Measurements from ENCODE around the gene NRGN. TPM values are rescaled to one million over a fixed set of nuclear protein-coding genes. Genes with fewer than 3 reads are reported as not detected.

Gene NRGN
- total and polyA plus RNA-seq, 2 of the 4 experiments (the other 2 are of a cell fraction), result 0.54 to 24.8 TPM

DNA sequence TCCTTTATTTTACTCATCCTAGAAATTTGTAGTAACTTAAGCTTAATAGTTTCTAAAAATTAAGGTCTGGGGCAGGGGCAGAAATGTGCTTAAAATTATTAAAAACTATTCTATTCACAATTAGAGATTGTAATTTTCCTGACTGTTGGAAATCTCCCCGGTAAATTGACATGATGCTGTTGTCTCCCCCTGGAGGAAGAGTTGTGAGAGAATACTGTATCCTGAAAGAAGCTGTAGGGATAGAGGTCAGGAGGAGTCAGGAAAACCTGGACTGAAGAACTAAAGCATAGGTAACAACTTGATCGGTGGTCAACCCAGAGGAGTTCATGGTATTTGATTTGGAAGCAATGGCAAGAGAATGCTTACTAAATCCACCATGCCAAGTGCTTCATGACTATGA lies 38.5 kb downstream of the NRGN start:
- no peak overlapping the region for H3K27ac ChIP-seq (ENCODE audit: insufficient read depth, low read length)
- POLR2A ChIA-PET (ENCODE audit: unreplicated experiment), result no interaction called here
- in situ Hi-C loops (cut with MboI; ENCODE audit: low sequenced_read_pairs), result no loop called here

More for the DNA sequence above, 38.5 kb downstream of the NRGN start:
- no peak overlapping the region for H4K91ac ChIP-seq (ENCODE audit: insufficient read depth, low read depth, low read length)
- H2BK5ac ChIP-seq (ENCODE audit: low read depth, low read length, poor library complexity, severe bottlenecking), result no peak overlapping the region
- no peak overlapping the region for H2AFZ ChIP-seq (replicated peaks; ENCODE audit: low read length, poor library complexity)
- ATAC-seq (ENCODE audit: low read depth), result no peak
- H3K4me2 ChIP-seq (ENCODE audit: low read depth, low read length), result no peak overlapping the region
- H3K4me1 ChIP-seq (ENCODE audit: control insufficient read depth, insufficient read depth, low read length), result peaks cover 2% of the 10 kb centered on the region; the same call in 1 of the 2 replicates
- no peak overlapping the region for H2BK15ac ChIP-seq (ENCODE audit: low read depth, low read length)
- no peak overlapping the region for H3K14ac ChIP-seq (replicated peaks; ENCODE audit: low read depth, low read length)
- H3K4ac ChIP-seq (ENCODE audit: low read depth, low read length), result no peak overlapping the region
- H3K23ac ChIP-seq (ENCODE audit: low read depth, low read length), result no peak overlapping the region
- CTCF ChIA-PET, result interaction anchor here (0.7 to 1.4 kb wide), 2 partner anchors 15 kb away, joined by 3 to 4 read pairs; no protein-coding TSS in a partner anchor
- TF ChIP-seq, protein P1, sequence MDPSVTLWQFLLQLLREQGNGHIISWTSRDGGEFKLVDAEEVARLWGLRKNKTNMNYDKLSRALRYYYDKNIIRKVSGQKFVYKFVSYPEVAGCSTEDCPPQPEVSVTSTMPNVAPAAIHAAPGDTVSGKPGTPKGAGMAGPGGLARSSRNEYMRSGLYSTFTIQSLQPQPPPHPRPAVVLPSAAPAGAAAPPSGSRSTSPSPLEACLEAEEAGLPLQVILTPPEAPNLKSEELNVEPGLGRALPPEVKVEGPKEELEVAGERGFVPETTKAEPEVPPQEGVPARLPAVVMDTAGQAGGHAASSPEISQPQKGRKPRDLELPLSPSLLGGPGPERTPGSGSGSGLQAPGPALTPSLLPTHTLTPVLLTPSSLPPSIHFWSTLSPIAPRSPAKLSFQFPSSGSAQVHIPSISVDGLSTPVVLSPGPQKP (IDR thresholded peaks at IDR 0.05; ENCODE audit: borderline replicate concordance, low read depth, low read length), result no peak
- TF ChIP-seq FOS (IDR thresholded peaks at IDR 0.05; ENCODE audit: low read depth, low read length) (no peak), MXI1 (IDR thresholded peaks at IDR 0.05; ENCODE audit: borderline replicate concordance, low read depth, low read length) (no peak), NFE2L2 (IDR thresholded peaks at IDR 0.05; ENCODE audit: low read depth, low read length) (no peak), RAD21 (IDR thresholded peaks at IDR 0.05; ENCODE audit: low read length) (no peak), SMC3 (IDR thresholded peaks at IDR 0.05; ENCODE audit: low read depth, low read length) (no peak), BHLHE40 (IDR thresholded peaks at IDR 0.05; ENCODE audit: low read depth, low read length) (no peak), MAZ (IDR thresholded peaks at IDR 0.05; ENCODE audit: borderline replicate concordance, low read depth, low read length) (no peak), CTCF (conservative IDR thresholded peaks at IDR 0.05; ENCODE audit: low read depth, low read length) (no peak), RFX5 (IDR thresholded peaks at IDR 0.05; ENCODE audit: low read depth, low read length) (no peak)
- H3K27me3 ChIP-seq (ENCODE audit: control insufficient read depth, insufficient read depth, low read length), result no peaks in the 10 kb centered on the region
- H3K36me3 ChIP-seq (ENCODE audit: control insufficient read depth, insufficient read depth, low read length), result peaks cover 4% of the 10 kb centered on the region; the same call in 1 of the 2 replicates
- 0 out of 2 replicates have a peak, but pooled peaks cover 7% of the 10 kb centered on the region for H3K9me1 ChIP-seq (ENCODE audit: insufficient read depth, low read length)
- H4K20me1 ChIP-seq (ENCODE audit: insufficient read depth, low read length), result peaks cover 10% of the 10 kb centered on the region; the same call in 1 of the 2 replicates
- no peak overlapping the region for H3K18ac ChIP-seq (ENCODE audit: low read depth, low read length)
- dilution Hi-C loops (cut with HindIII; ENCODE audit: low sequenced_read_pairs, unreplicated experiment), result no loop called here
- no peak overlapping the region for H4K5ac ChIP-seq (ENCODE audit: low read depth, low read length)
- no peak overlapping the region for H2BK120ac ChIP-seq (ENCODE audit: low read depth, low read length)
- H3K4me3 ChIP-seq (ENCODE audit: insufficient read depth, low read depth, low read length), result no peak overlapping the region
- no peaks in the 10 kb centered on the region for H3K9me3 ChIP-seq (ENCODE audit: control insufficient read depth, insufficient read depth, low read length)
- H4K8ac ChIP-seq (ENCODE audit: low read depth in 2 of 2, low read length in 2 of 2), result no peak overlapping the region
- intact Hi-C loops (cut with micrococcal nuclease), result no loop called here
- H2AK9ac ChIP-seq (replicated peaks; ENCODE audit: low read depth, low read length, poor library complexity), result no peak overlapping the region
- no CpG with 5 or more reads among the region's 2 CpGs for WGBS, 2 experiments (ENCODE audit: extremely low coverage in 2 of 2, insufficient read length in 1 of 2)
- no peak overlapping the region for H3K56ac ChIP-seq (ENCODE audit: extremely low read depth, insufficient read depth, low read length)
- no peak overlapping the region for H2AK5ac ChIP-seq (ENCODE audit: low read depth, low read length)
- BruUV-seq (replicated peaks), result no TSS peak
- DNase-seq, result no peak
- no peak overlapping the region for H3K9ac ChIP-seq (ENCODE audit: low read depth, low read length)
- peaks cover 24 to 39% of the 10 kb centered on the region in 2 experiments for H3K79me1 ChIP-seq (ENCODE audit: low read depth in 1 of 2, low read length in 2 of 2)
- no peak overlapping the region for H2BK20ac ChIP-seq (ENCODE audit: low read depth, low read length)

Measured in IMR-90 (cell line).